Activated naive CD4-positive, alpha-beta T cell treated with anti-CD3 and anti-CD28 coated beads, Interleukin-2, amount 50 U/mL, for 16 hours (primary cell): ENCODE results near the gene DDX42.
A peak's percentile ranks its signal among the peaks of the same experiment; 100 is the strongest.
"Not testable (repeated sequence)": the region's sequence is repeated elsewhere in the genome, so short reads cannot be mapped to it uniquely, and the experiment has no call there.

Experiments
- DNase-seq: peaks from one replicate; pipeline ENCODE4 v3.0.0-alpha.2; 2020

DDX42 gene

DNA sequence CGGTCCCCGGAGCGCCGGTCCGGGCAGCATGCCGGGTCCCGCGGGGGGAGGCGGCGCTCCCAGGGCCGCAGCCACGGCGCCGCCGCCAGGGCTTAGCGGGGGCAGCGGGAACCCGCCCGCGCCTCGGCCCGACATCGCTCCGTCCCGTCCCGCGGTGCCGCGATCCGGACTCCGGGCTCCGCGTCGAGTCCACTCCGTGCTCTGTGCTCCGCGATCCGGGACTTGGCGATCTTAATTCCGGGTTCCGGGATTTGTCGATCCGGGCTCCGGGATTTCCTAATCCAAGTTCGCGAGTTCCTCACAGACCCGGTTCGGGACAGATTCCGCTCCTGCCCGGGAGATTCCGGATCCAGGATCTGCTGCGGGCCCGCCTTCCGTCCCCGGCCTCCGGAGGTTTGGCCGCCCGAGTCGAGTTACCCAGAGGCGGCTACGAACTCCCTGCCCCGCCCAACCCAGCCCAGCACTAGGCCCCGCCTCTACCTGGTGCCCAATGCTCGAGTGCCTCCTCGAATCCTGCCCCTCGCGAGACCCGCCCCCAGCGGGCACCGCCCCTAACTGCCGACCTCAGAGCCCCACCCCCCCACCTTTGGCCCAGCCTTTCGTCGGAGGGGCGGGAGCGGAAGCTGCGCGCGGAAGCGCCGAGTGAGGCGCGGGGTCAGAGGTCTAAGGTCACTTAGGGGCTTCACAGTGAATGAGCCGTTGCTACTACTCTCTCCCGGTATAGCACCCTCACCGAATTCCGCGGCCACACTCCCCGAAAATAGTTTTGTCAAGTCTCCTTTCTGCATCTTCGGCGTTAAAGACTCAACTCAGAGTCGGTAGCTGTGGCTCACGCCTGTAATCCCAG is 68.8 kb downstream of the DDX42 start, which contains the start of gene SMARCD2:
TSS of gene SMARCD2 (minus strand) at position 146 of the 847 bp plus-strand sequence. CDS start at position 135, 11 bp downstream.
- peak; percentile 99 for DNase-seq

DNA sequence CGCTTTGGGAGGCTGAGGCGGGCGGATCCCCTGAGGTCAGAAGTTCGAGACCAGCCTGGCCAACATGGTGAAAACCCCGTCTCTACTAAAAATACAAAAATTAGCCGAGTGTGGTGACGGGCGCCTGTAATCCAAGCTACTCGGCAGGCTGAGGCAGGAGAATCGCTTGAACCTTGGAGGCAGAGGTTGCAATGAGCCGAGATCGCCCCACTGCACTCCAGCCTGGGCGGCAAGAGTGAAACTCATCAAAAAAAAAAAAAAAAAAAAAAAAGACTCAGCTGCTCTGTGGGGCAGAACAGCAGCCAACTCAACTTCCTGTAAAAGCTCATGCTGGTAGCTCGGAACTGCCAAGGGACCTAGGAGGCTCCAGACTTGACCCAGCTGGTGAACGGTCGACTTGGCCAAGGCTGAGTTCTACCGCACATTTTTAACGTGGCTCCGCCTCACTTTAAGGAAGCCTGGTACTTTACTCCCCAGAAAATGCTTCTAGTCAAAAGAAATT is 69.5 kb downstream of the DDX42 start:
- peak; percentile 25 for DNase-seq

DNA sequence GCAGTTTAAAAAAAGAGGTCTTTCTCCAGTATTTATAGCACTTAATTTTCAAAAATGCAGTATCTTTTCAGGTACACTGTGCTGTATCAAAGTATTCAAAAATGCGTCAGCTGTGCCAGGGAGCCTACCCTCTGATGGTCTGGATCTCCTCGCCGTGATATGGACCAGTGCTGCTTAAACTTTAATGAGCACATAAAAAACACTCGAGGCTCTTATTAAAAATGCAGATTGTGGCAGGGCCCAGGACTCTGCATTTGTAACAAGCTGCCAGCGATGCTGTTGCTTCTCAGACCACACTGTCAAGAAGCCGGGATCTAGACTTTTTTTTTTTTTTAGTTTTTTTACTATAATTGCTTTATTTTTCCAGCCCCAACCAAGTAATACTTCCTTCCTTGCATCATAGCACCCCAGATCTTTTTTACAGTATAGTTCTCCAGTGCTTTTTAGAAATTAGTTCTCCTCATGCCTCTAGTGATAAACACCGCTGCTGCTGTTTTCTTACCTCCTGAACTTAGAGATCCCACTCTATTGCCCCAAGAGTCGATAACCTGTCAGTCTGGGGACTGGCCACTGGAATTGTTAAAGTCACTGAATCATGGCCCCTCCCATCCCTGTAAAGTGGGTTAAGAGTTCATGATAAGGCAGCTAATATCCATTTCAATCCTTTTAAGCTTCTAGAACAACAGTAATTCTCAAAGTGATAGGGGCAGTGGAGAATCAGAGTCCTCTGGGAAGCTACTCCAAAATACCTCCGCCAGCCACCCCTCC is 70.1 kb downstream of the DDX42 start:
- no peak for DNase-seq

GRCh38 chr17:63845509-63845908 is 71.5 kb downstream of the DDX42 start:
- no peak for DNase-seq

DNA sequence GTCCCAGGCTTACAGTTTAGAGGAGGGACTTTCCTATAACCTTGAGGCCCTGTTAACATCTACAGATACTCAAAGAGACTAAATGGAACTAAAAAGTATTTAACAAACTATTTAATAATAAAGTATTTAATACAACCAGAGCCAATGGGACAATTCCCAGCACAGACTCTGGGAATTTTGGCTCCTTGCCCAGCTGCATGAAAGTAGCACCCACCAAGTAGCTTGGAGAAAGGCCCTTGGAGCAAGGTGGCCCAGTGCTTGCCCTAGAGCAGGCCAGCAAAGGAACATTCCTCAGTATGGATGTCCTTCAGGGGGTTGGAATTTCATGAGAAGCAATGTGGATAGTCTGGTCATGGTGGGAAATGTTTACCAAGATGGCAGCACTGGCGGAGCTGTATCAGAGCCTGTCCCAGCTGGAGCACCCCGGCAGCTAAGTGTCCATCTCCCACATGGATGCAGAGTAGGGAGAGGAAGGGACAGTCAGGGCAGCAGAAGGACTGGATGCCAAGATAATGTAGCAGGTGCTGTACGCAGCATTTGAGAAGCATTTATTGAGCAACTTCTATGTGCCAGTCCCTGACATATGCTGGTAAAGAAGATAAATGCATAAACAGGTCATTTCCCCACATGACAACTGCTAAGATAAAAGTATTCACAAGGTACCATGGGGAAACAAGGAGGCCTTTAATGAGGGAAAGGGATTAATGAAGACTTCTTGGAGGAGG is 73.7 kb downstream of the DDX42 start:
- DNase-seq, result no peak

DNA sequence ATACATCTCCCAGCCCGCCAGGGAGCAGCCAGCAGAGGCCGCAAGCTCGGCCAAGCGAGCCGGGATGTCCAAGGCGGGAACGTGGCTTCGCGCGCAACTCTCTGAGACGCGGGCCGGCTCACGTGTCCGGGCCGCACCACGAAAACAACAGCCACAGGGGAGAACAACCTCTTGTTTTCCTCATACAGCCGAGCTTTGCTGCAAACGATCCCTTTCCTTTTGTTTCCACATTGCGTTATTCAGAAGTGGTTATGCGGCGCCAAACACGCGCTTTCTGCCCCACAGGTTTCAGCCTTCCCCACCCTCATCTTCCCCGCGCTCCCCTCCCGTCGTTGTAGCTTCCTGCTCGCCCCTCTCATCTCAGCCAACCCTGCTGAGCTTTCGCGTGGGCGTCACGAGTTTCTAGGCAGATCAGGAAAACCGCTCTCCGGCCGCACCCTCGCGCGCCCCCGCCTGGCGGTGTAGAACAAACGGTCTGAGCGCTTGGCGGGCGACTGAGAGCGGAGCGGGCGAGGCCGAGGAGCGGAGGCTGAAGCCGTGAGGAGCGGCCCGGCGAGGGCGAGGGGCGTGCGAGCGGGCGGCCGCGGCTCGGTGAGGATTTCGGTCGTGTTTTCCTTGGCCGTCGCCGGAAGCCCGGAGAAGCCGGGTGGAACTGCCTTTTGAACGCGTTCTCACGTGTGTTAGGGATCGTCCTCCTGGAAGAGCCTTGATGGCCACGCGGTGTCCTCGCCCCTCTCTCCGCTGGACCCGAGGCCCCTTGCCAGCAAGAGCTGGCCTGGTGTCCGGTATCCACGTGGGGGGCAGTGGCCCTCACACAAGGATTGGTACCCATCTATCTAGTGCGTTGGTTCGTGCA is 75.1 kb downstream of the DDX42 start:
- peak; percentile 98 for DNase-seq

DNA sequence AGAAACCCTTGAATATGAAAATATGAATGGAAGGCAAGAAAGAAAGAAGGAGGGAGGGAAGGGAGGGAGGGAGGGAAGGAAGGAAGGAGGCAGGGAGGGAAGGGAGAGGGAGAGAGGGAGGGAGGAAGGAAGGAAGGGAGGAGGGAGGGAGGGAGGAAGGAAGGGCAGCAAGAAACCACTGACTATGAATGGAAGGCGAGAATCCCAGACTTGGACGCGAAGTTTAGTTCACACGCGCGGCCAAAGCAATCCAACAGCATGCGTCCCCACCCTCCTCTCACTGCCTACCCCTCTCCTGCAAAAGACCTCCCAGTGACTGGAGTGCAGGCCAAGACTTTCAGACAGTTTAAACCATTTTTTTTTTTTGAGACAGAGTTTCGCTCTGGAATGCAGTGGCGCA is 76.4 kb downstream of the DDX42 start:
- no peak for DNase-seq

GRCh38 chr17:63853260-63853659 is 79.3 kb downstream of the DDX42 start:
- no peak for DNase-seq

DNA sequence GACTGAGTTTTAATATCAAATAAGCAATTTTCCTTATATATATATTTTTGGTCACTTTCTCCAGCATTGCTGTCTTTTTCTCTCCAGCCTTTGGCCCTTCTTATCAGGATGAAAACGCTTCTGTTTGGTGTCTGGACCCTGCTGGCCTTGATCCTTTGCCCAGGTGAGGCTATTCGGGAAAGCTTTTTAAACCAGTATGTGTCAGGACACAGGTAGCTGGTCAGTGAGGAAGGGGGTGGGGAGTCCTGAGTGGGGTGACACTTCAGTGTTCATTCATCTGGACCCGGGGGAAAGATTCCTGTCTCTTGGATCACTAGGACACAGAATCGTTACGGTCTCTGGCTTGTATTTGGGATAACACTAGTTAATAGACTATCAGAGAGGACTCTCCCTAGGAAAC is 80.7 kb downstream of the DDX42 start:
- DNase-seq, result no peak

- no peak for DNase-seq
These were observed 81.2 kb downstream of the DDX42 start for GRCh38 chr17:63855185-63855584.

DNA sequence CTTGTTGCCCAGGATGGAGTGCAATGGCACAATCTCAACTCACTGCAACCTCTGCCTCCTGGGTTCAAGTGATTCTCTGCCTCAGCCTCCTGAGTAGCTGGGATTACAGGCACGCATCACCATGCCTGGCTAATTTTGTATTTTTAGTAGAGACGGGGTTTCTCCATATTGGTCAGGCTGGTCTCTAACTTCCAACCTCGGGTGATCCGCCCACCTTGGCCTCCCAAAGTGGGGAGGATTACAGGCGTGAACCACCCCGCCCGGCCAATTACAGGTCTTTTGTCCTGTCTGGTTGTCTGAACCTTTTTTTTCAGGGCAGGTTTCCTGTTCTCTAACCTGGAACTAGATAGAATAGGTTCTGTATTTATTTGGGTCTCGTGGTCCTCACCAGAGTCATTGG is 82.5 kb downstream of the DDX42 start:
- DNase-seq, result not testable (repeated sequence)

GRCh38 chr17:63859257-63859656 is 85.3 kb downstream of the DDX42 start:
- no peak for DNase-seq

- not testable (repeated sequence) for DNase-seq
These were observed 92.7 kb downstream of the DDX42 start for GRCh38 chr17:63866625-63867024.
